Measurements from ENCODE around the gene SOCS6.
"Not testable (repeated sequence)": the region's sequence is repeated elsewhere in the genome, so short reads cannot be mapped to it uniquely, and the experiment has no call there.

SOCS6 gene

DNA sequence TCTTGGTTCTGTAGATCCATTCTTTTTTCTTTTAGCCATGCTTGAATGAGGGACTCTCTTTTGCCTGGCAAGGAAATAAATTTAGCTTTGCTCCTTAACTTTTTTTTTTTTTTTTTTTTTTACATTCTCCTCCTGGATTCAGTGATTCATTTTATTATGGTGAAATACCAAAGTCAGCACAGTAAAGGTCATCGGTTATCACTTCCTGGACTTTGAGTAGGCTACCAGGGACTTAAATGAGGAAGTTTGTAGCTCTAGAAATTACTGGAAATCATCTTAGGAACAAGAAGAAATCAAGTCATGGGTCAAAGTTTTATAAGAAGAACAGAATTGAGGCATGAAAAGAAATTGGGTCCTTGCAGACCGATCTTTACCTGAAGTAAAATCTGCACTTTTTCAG lies 75.0 kb downstream of the SOCS6 start:
- no peak for DNase-seq

DNA sequence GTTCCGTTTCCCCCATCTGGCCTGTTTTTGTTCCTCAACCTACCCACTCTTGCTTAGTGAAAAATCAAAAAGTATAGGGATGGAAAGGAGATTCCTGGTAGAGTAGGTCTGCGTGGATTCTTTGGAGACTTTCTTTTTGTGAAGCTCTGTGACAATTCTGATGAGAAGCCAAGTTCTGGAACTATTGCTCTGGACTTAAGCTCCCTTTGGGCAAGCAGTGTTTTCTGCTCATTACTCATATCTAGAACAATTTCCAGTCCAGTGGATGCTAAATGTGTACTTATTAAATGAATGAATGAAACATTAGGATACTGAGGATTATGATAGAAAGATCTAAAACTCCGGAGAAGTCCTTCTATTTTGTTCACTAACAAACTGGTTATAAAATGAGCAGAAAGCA lies 76.5 kb downstream of the SOCS6 start:
- no peak for DNase-seq

DNA sequence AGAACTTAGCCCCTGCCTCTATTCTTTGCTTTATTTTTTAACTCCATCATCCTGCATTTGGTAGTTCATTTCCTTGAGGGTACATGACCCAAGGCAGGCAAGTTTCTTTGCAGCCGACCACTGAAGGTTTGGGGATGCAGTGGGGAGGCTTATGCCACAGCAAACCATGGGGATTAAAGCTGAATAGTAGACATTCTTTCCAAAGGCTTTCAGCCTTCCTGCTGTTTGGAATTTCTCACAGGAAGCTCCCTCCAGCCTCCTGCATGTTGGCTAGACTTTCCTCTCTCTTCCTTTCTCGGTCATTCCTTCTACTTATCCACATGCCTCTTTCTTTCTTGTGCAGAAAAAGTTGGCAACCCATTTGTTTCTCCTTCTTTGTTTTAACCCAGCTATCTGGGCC lies 77.3 kb downstream of the SOCS6 start:
- DNase-seq: no peak

DNA sequence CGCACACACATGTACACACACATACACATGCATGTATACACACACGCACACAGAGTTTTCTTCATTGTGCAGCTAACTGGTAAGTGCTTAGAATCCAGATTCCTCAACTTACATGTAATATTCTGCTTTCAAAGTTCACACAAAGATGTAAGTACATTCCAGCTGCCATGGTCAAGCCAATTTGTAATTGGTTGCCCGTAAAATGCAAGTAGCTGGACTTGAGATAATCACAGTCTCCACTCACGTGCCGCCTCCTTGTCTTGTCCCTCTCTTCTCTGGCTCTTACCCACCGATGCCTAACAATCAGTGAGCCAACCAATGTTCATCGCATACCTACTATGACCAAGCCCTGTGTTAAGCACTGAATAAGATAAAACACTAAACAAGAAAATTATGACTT lies 77.8 kb downstream of the SOCS6 start:
- no peak for DNase-seq

DNA sequence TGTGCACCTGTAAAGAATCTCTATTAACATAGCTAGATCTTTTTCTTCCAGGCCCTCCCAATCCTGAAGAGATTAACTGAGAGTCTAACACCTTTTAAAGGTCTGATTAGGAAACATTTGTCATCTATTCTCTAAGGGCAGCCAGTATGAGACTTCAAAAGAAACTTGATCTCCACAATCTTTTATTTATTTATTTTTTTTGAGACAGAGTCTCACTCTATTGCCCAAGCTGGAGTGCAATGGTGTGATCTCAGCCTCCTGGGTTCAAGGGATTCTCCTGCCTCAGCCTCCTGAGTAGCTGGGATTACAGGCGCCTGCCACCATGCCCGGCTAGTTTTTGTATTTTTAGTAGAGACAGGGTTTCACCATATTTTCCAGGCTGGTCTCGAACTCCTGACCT lies 78.5 kb downstream of the SOCS6 start:
- not testable (repeated sequence) for DNase-seq

DNA sequence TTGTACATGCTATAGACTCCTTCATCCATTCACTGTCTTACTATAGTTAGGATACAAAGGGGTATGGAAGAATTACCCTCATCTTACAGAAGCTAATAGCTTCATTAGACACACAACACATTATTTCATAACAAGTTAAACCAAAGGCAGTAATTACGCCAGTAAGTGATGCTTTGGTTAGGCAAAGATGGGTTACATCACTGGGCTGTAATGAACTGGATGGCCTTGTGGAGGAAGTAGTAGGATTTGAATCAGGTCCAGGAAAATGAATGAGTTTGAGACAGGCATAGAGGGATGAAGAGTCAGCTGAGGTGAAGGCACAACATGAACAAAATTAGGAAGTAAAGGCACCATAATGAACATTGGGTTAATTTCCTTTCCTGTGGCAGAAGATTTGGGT lies 80.1 kb downstream of the SOCS6 start:
- no peak for DNase-seq

DNA sequence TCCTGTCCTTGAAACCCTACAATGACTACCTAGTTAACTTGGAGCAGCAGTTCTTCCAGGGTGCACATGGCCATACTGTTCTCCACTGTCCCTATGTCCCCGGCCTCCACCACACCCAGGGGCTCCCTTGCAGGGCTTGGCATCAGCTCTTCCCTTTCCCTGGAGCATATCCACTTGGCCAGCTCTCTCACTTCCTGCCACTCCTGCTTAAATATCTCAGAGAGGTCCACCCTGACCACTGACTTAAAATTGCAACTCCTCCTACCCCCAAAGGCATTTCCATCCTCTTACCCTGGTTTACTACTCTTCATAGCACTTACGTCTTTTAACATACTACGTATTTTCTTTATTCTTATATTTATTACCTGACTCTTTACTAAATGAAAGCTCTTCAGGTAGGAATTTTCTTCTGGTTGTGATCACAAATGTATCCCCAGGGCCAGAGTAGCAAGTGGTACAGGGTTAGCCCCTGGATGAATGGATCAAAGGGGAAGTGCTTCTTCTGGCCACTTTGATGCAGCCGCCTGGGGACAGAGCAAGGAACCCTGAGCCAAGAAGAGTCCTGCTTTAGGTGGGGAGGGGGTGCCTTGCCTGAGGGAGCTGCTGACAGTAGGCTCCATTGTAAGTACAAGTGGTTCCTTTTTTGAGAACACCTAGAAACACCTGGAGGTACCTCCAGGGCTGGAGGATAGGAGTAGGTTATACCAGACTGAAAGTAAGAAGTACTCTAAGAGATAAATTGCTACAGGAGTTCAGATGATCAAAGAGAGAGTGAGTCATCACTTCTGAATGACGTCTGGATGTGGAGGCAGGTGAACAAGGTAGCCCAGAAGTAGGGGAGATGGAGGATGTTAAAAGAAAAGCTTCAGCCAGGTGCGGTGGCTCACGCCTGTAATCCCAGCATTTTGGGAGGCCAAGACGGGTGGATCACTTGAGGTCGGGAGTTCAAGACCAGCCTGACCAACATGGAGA lies 82.2 kb downstream of the SOCS6 start:
- no peak for DNase-seq

DNA sequence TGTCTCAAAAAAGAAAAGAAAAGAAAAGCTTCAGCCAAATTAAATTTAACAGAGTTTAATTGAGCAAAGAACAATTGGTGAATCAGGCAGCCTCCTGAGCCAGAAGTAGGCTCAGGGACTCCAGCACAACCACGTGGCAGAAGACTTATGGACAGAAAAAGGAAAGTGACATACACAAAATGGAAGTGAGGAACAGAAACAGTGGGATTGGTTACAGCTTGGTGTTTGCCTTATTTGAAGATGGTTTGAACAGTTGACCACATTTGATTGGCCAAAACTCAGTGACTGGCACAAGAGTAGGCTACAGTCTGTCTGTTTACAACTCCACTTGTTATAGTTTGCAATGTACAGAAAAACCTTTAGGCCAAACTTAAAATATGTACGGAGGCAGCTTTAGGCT lies 83.1 kb downstream of the SOCS6 start:
- no peak for DNase-seq

DNA sequence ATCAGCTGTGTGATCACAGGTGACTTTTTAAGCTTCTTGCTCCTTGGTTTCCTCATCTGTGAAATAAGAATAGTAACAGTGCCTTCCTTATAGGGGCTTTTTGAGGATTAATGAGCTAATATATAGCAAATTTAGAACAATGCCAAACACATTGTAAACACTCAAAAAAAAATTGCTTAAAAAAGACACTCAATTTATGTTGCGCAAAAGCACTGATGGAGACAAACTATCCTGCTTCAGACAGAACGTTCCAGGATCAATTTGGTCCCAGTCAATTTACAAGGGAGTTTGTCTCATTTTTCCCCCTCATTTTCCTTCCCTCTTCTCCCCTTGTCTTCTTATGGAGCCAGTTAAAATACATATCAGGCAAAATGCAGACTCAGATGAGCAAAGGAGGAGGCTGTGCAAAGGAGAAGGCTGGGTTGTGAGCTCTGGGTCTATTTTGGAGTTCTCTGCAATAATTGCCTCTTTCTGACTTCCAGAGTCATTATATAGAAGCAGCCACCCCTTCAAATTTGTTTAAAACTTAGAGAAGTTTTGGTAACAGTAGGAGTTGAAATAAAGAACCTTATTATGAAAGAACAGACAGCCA lies 83.7 kb downstream of the SOCS6 start:
- DNase-seq: no peak

DNA sequence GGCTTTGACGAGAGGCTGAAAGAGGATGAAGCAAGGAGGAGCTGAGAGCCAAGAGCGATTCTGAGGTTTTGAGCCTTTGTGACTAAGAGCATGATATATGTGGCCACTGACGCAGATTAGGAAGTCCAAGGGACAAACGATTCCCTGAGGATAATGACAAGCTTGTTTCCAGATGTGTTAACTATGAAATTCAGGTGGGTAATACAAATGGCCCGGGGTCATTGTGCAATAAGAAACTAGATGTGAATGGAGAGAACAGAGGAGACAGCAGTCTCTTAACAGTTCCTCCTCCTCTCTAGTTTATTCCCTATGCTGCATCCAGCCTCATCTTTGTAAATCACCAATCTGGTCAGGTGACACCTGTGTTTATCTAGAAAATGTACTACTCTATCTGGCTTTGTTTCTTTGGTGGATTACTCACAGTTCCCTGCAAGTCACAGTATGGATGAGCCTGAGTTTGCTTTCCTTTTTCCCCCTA lies 84.2 kb downstream of the SOCS6 start:
- DNase-seq: no peak

DNA sequence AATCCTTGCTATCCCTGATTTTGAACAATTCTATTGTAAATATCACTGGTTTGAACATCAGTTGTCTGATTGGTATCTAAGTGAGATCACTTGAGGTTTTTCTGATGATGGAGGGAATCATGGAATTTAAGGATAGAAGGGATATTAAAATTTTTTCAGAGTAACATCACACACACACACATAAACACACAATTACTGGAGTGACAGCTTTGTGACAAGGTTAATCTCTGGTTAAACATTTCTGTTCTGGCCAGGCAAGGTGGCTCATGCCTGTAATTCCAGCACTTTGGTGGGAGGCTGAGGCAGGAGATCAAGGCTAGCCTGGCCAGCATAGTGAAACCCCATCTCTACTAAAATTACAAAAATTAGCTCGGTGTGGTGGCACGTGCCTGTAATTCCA lies 85.3 kb downstream of the SOCS6 start:
- no peak for DNase-seq

DNA sequence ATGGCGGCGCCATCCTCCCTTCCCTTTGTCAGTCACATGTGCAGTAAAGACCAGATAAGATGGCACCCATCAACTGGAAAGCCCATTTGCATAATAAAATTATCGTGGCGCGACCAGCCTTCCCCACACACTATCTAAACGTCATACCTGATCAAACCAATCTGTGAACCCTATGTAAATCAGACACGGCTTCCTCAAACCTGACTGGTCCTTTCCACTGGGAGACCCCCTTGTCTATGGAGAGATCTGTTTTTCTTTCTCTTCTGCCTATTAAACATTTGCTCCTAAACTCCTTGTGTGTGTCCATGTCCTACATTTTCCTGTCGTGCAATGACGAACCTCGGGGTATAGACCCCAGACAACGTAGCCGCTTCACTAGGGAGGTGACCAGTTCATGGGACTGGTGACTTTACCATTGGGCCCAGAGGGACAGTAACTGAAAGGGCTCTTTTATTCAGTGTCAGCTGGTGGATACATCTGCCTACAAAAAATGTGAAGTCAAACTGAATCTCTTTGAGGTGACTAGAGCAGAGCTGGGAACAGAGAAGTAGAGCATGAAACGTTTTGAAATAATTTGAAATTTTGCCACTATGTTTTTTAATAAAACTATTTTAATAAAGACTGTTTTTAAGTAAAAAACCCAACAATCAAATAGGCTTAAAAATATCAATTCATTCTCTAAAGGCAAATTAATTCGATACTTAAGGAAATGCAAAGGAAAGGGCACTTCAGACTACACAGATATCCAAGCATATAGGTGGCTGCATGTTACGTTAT lies 87.5 kb downstream of the SOCS6 start:
- no peak for DNase-seq

DNA sequence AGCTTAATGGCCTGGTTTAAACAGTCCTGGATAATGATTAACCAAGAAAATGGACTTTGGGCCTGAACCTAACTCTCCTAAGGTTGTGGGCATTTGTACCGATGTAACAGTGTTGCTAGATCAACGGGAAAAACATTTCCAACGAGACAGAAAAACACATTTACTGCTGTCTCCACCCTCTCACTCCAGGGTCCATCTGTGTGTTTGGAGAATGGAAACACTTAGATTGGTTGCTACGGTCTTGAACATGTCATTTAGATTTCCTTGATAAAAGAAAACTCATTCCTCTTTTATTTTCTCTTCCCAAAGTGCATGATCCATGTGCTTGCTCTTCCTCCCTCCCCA lies 88.0 kb downstream of the SOCS6 start:
- no peak for DNase-seq

DNA sequence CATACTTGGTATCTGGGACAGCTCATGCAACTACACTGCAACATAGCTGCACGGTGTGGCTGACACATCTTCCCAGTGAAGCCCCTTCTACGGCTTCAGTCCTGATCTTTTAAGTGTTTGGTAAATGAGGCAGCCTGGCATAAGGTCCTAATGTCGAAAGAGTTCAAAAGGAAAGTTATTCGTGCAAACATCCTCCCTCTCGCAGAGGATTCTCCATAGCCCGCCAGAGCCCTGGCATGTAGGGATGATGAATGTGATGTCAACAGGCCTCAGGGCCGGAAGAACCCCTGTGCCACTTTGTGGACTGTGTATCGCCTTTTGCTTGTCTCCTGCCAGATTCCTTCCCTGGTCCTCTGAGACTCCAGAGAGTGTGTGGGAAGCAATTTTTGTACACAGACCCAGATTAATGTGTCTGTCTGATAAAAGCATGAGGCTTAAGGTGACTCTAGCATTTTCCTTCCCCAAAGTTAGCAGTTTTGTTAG lies 88.5 kb downstream of the SOCS6 start:
- DNase-seq: no peak

DNA sequence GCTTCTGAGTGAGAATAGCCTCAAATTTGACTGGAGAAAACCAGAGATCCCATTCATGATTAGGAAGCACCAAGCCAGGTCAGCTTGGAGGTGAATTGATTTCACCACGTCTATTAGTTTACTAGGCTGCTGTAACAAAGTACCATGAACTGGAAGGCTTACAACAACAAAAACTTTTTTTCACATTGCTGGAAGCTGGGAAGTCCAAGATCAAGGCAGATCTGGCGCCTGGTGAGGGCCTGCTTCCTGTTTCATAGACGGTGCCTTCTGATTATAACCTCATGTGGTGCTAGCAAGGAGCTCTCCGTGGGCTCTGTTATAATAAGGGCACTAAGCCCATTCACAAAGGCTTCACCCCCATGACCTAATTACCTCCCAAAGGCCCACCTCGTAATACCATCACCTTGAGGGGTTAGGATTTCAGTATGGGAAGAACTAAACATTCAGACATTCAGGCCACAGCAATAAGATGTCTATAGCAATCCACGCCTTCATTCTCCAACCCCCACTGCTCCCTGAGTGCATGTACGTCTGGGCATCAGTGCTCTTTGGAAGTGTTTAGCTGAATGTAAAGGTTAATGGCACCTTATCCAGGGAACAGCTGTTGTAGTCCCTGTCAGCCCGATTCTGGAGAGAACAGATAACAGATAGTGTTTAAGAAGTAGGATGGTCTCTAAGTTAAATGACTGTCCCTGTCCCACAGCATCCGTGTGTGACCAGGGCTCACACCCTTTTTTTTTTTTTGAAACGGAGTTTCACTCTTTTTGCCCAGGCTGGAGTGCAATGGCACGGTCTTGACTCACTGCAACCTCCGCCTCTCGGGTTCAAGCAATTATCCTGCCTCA lies 89.2 kb downstream of the SOCS6 start:
- DNase-seq: no peak
